Measurements from ENCODE around the gene PRKD1.

DNA sequence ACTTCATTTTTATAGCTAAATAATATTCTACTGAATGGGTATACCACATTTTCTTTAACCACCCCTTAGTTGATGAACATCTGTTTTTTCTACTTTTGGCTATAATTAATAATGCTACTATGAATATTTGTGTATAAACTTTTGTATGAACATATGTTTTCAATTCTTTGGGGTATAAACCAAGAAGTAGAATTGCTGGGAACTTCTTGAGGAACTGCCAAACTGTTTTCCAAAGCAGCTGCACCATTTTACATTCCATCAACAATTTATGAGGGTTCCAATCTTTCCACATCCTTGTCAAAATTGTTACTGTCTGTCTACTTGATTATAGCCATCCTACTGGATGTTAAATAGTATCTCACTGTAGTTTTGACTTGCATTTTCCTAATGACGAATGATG lies 221.8 kb downstream of the PRKD1 start:
- no peak for TF ChIP-seq EZH2 (IDR thresholded peaks at IDR 0.05; ENCODE audit: borderline replicate concordance, insufficient read depth, low read depth, low read length, poor library complexity, severe bottlenecking)
- TF ChIP-seq, protein P1, sequence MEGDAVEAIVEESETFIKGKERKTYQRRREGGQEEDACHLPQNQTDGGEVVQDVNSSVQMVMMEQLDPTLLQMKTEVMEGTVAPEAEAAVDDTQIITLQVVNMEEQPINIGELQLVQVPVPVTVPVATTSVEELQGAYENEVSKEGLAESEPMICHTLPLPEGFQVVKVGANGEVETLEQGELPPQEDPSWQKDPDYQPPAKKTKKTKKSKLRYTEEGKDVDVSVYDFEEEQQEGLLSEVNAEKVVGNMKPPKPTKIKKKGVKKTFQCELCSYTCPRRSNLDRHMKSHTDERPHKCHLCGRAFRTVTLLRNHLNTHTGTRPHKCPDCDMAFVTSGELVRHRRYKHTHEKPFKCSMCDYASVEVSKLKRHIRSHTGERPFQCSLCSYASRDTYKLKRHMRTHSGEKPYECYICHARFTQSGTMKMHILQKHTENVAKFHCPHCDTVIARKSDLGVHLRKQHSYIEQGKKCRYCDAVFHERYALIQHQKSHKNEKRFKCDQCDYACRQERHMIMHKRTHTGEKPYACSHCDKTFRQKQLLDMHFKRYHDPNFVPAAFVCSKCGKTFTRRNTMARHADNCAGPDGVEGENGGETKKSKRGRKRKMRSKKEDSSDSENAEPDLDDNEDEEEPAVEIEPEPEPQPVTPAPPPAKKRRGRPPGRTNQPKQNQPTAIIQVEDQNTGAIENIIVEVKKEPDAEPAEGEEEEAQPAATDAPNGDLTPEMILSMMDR (IDR thresholded peaks at IDR 0.05): no peak
